NCI-H2081 (cell line): ENCODE data around the gene KCNAB2.

ENCODE experiments used
- DNase-seq, 2 experiments: peaks; one replicate each; lab custom pipeline; 2025; lab: John Stamatoyannopoulos, UW

The KCNAB2 gene

GRCh38 chr1:6030547-6031261, 15.0 kb upstream of the KCNAB2 start:
- DNase-seq, result no peak

- DNase-seq, result no peak
Measured at GRCh38 chr1:6033124-6033523, 12.6 kb upstream of the KCNAB2 start.

GRCh38 chr1:6033986-6034749, 11.5 kb upstream of the KCNAB2 start:
- no peak for DNase-seq

GRCh38 chr1:6034750-6035096, 11.0 kb upstream of the KCNAB2 start:
- no peak for DNase-seq

GRCh38 chr1:6035303-6035702, 10.4 kb upstream of the KCNAB2 start:
- DNase-seq, result no peak

GRCh38 chr1:6035719-6036118, 10.0 kb upstream of the KCNAB2 start:
- DNase-seq, result no peak

GRCh38 chr1:6037338-6037762, 8.3 kb upstream of the KCNAB2 start:
- peak in 1 of 2 experiments; percentile 26 for DNase-seq

GRCh38 chr1:6038603-6039002, 7.1 kb upstream of the KCNAB2 start:
- DNase-seq, result no peak

GRCh38 chr1:6039031-6039430, 6.7 kb upstream of the KCNAB2 start:
- DNase-seq, result no peak

- DNase-seq, result no peak
Measured at GRCh38 chr1:6040444-6040843, 5.2 kb upstream of the KCNAB2 start.

- DNase-seq, result no peak
Measured at GRCh38 chr1:6040861-6041415, 4.8 kb upstream of the KCNAB2 start.

- peak in 1 of 2 experiments; percentile 21 for DNase-seq
Measured at GRCh38 chr1:6041432-6042062, 4.1 kb upstream of the KCNAB2 start.

GRCh38 chr1:6043561-6043960, 2.1 kb upstream of the KCNAB2 start:
- no peak for DNase-seq

GRCh38 chr1:6044481-6045109, 1.1 kb upstream of the KCNAB2 start:
- DNase-seq, result no peak

GRCh38 chr1:6045110-6045502, 582 bp upstream of the KCNAB2 start:
- DNase-seq, result no peak

- no peak for DNase-seq
Measured at GRCh38 chr1:6046279-6046678, 591 bp downstream of the KCNAB2 start.

- peak in 1 of 2 experiments; percentile 18 for DNase-seq
Measured at GRCh38 chr1:6048179-6048867, 2.6 kb downstream of the KCNAB2 start.

GRCh38 chr1:6049419-6049818, 3.7 kb downstream of the KCNAB2 start:
- no peak for DNase-seq

- no peak for DNase-seq
Measured at GRCh38 chr1:6051423-6051822, 5.7 kb downstream of the KCNAB2 start.

GRCh38 chr1:6052543-6053205, 7.0 kb downstream of the KCNAB2 start:
- peak; percentile 51 to 69 for DNase-seq

- no peak for DNase-seq
Measured at GRCh38 chr1:6053206-6053546, 7.5 kb downstream of the KCNAB2 start.
